GM21367 (cell line): Measurements from ENCODE around the gene FIP1L1.

Experiments
- ATAC-seq: cut with Tn5 transposase; IDR thresholded peaks from one replicate; pipeline ENCODE4 v1.9.1; 2021; ENCODE audit not compliant: unreplicated experiment

FIP1L1 gene

DNA sequence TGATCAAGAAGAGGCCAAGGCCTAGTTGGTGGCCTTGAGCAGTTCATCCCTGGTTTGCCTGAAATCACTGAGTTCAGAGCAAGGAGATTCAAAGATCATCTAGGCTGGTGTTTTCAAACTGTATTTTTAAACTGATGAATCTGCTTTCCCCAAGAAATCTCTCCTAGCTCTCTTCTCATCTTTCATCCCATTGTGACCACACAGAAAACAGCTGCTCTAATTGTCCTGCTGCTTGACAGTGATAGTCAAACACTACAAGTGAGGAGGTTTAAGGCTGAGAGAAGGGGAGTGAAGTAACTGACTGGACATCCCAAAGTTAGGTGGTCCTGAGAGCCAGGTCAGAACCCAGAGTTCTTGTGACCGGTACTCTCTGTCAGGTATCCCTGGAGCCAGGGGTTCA is 122.3 kb downstream of the FIP1L1 start:
- no peak for ATAC-seq

DNA sequence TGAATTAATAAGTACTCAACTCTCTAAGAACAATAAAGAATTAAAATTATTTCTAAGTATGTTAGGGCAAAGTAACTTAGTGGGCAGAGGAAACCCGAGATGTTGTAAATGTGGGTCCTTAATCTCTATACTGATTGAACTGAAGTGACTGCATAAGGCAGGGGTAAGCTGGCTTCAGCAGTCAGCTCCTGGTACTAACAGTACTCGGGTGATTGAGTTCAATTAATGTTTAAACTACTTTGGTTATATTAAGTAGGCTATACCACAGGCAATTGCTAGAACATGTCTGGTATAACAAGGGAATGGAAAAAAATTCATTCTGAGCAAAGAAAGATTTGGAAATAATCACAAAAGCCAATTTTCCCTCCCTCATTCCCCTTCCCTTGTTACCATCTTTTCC is 123.1 kb downstream of the FIP1L1 start:
- ATAC-seq, result no peak

DNA sequence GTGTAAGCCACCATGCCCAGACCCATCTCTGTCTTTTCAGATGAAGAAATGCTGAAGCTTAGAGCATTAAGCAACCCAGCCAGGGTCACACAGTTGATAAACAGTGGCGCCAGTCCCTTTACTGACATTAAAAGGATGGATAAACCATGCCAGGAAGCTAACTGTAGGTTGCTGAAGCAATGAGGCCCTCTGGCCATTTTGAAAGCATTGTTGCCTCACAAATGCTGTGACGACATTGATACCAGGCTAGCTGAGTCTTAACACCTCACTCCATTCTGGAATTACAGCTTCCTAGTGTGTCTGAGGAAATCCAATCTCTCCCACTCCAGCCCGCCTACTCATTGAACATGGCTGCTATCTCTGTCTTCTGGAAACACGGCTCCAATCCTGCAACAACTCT is 124.1 kb downstream of the FIP1L1 start:
- no peak for ATAC-seq

DNA sequence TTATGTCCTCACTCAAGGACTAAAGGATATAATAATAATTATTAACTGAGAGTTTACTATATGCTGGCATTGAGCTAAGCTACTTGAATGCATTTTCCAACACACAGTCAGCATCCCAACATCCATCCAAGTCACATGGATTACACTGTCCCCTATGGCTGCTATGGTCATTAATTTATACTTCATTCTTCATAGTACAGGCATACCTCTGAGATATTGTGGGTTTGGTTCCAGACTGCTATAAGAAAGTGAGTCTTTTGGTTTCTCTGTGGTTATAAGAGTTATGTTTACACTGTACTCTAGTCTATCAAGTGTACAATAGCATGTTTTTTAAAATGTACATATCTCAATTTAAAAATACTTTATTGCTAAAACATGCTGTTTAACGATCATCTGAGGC is 124.7 kb downstream of the FIP1L1 start:
- ATAC-seq, result no peak

DNA sequence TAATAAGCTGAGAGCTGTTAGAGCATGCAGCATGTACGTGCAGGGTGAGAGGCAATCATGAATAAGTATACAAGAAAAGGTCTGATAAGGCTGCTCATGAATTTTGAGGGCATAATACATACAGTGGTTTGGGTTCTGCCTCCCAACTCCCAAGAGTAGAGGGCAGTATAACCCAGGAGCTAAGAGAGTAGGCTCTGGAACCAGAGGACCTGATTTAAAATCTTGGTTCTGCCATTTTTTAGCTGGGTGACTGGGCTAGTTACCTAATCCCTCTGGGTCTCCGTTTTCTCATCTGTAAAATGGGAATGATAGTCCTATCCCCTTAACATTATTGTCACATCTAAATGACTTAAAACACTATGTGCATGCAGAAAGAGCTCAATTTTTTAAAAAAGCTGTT is 128.5 kb downstream of the FIP1L1 start:
- ATAC-seq, result no peak

DNA sequence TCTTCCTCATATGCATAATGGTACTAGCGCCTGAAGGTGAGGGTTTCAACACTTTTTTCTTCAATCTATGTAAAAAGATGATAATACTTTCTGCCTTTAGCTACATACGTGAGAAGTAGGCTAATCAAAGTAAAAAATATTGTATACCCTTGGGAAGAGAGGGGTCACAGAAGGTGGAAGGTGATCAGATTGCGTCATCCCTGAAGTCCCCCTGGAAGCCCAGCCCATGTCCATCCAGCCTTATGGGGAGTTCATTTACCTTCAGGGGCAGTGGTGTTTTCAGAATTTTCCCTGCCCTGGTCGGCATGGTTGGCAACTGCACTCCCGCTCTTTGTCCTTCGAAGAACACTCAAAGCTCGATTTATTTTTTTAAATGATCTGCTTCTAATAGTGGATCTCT is 129.6 kb downstream of the FIP1L1 start:
- ATAC-seq, result no peak

DNA sequence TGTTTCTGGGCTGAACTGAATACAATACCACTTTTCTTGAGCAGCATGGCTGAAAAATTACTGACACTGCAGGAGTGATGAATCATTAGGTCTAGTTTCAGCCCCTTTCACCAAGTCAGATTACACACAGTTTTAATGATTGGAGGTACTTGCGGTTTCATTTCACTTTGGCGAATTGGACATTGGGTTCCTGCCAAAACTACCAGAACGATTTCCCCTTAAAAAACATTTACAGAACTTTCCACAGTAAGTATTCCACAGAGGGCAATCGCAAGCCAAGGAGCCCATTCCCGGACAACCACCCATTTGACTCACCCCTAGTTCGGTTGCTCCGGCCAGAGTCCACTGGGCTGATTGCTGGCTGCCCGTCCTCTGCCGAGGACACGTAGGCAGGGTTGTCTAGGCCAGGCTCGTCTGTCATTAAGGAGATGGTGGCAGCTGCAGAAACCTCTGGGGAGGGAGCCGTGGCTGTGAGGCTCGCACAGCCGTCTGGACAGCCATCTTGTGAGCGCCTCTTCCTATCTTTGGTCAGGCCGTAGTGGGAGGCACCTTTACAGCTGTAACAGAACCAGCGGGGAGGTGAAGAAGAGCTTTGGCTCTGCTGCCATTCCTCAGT is 130.3 kb downstream of the FIP1L1 start:
- no peak for ATAC-seq

DNA sequence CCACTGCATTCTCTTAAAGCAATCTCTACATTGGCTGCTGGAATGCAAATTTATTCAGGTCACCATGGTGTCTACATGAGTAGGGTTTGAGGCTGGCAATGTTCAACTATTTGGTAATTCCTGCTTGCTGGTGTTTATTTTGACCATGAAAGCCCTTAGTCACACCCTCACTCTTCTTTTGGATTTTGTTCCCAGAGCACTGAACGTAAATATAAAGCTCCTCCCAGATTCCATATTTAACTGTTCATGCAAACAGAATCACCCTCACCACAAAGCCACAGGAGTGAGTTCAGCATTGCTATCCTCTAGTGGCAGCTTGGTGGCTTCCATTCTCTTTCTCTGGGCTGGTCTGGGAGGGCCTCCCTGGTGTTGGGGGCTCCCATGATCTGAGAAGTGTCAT is 131.0 kb downstream of the FIP1L1 start:
- ATAC-seq, result no peak

DNA sequence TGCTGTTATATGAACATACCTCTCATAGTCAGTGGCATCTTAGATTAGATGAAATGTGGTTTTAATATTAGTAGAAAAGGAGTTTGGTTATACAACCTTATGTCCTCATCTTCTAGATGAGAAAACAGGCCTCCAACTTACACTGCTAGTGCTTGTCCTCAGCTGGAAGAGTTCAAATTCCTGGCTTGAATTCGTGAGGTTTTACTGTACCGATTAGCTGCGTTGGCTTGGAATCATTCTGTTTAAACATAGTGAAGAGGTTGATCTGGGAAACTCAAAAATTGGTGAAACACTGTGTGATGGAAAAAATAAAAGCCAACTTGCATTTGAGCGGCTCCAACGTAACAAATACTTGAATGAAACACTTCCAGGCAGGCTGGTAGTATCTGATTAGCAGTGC is 132.9 kb downstream of the FIP1L1 start:
- ATAC-seq, result no peak
